Right lung (tissue), 10 donors: ENCODE results near the gene FXYD7. TPM values are rescaled to one million over a fixed set of nuclear protein-coding genes. Genes with fewer than 3 reads are reported as not detected.
"Not testable (repeated sequence)": the region's sequence is repeated elsewhere in the genome, so short reads cannot be mapped to it uniquely, and the experiment has no call there.

Experiments used
- DNase-seq, 2 donors: peaks; one replicate each; pipeline ENCODE4 v3.0.0-alpha.2; 2013
- long read RNA-seq, 8 donors: transcript quantifications; one replicate each; lab custom pipeline, GENCODE V29; 2026
- polyA plus RNA-seq, 5 donors: library from polyadenylated mRNA; unstranded; fragments of 120-200 nt; gene quantifications; one replicate each; pipeline versions ENCODE4 v1.2.1 to v1.2.3, GENCODE V29; 2013; ENCODE audit warnings: inconsistent platforms in 1 of 5, low replicate concordance in 1 of 5; ENCODE audit not compliant: insufficient read length in 5 of 5, insufficient read depth in 1 of 5

The FXYD7 gene, protein sequence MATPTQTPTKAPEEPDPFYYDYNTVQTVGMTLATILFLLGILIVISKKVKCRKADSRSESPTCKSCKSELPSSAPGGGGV
- 1 to 10 TPM in 3 of 5 donors, under 1 TPM in 2; 0.36 to 1.4 (median 1.2) TPM for polyA plus RNA-seq
- long read RNA-seq, donor 1, partial matches to known transcripts = 0 of 1 reads
- long read RNA-seq, donor 1, other reads (novel, unspliced or antisense) = 0 of 1 reads
- long read RNA-seq, donor 2 = 0 reads
- long read RNA-seq, donor 3 = 0 reads
- long read RNA-seq, donor 4 = 0 reads
- long read RNA-seq, donor 5 = 0 reads
- long read RNA-seq, donor 6 = 0 reads
- long read RNA-seq, donor 7 = 0 reads
- long read RNA-seq, donor 8 = 0 reads

DNA sequence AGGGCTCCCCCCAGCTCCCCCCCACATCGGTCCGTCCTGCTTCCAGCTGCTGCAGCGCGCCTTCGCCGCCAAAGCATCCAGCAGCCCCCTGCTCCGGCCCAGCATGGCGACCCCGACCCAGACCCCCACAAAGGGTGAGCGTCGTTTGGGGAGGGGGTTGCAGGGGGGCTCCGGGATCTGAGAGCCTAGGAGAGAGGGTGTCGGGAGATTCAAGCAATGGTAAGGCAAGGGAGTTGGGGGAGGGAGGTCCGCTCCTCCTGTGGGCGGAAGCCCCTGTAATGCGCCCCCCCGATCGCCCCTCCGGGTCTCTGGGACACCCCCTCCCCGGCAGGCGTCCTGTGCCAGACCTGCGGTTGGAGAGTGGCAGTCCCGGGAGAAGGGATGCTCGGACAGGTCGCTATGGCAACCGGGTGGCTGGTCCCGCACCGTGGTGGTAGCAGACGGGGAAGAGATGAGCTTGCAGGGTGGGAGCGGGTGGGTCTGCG, at the start of gene FXYD7:
FXYD7 (plus strand) TSS at position 25 of the 485 bp plus-strand sequence; CDS start at position 104, 79 bp downstream.
- DNase-seq = no peak

DNA sequence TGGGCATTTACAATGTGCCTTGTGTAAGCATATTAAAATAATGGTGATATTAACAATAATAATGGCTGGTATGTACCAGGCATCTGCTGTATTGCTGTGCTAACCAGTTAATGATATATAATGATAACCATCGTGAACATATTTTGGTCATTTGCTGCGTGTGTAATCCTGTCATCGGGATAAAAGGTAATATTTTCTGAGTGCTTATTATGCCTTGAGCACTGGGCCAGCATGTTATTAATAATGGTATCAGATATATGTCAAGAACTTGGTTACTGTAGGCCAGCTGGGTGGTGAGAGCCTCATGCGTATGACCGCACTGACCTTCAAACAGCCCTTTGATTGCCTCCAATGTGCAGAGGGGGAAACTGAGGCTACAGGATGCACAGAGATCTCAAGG, 49.6 kb upstream of the FXYD7 start:
- DNase-seq = no peak

DNA sequence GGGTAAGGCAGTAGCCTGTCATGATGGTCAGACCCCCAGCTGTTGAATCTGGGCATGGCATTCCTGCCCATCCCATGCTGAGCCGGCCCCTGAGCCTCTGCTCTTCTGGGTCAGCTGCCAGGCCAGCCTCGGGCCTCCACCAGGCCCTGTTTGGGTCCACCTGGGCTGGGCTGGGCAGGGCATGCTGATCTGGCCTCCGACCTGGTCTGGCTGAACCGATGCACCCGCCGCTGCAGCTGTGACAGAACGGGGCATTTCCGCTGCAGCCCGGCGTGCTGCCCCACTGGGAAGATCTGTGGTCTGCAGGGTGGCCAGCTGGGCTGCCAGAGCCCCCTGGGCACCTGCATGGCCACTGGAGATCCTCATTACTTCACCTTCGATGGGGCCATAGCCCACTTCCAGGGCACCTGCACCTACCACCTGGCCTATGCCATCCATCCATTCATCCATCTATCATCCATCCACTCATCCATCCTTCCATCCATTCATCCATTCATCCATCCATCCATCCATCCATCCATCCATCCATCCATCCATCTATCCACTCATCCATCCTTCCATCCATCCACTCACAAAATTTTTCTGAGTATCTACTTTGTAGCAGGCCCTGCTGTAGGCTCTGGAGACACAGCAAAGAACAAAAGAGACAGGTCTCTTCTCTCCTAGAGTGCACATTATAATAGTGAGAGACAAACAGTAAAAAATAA, 49.0 kb upstream of the FXYD7 start:
- DNase-seq = no peak

DNA sequence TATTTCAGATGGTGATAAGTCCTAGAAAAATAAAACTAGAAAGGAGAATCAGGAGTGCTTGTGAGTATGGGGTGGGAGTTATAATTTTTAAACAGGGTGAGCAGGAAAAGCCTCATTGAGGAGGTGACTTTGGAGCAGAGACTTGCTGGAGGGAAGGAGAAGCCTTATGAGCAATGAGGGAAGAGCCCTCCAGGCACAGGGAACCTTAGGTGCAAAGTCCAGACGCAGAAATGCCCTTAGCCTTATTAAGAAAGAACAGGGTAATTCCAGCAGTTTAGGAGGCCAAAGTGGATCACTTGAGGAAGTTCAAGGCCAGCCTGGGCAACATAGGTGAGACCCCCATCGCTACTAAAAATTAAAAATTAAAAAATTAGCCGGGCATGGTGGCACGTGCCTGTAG, 48.4 kb upstream of the FXYD7 start:
- no peak for DNase-seq

DNA sequence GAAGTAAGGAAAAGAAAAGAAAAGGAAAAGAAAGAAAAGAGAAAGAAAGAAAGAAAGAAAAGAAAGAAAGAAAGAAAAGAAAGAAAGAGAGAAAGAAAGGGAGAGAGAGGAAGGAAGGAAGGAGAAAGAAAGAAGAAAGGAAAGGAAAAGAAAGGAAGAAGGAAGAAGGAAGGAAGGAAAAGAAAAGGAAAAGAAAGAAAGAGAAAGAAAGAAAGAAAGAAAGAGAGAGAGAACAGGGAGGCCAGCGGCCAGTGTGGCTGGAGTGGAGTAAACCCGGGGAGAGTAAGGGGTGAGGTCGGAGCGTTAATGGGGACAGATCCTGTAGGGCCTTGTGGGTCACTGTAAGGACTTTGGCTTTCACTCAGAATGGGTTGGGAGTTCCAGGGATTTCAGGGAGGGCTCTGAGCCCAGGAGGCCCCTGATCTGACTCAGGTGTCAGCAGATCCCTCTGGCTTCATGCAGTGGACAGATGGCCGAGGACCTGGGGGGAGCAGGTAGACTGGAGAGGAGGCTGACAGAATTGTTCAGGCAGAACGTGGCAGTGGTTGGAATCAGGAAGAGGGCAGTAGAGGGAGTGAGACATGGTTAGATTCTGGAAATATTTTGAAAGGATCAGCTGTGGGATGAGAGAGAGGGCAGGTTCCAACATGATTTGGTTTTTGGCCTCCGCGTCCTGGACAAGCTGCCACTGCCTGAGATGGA, 47.2 kb upstream of the FXYD7 start:
- DNase-seq = no peak

DNA sequence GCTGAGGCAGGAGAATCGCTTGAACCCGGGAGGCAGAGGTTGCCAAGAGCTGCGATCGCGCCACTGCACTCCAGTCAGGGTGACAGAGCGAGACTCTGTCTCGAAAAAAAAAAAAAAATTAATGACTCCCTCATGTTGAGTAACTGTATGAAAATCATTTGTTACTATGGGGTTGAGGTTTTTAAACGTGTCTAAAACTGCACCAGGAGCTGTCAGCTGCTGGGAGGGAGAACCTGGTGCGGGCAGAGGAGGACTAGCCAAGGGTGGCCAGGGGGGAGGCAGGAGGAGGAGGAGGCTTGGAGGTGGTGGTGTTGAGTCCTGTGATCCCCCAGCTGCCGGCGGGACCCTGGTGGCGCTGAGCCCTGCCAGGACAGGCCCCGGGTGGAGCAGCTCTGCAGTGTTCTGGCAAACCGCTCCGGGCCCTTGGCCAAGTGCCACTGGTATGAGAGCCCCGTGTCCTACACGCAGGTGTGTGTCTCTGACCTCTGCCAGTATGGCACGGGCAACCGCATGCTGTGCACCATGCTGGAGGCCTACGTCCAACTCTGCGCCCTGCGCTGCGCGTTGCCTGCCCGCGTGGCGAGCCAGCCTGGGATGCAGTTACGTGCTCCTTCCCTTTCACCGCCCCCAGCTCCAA, 44.5 kb upstream of the FXYD7 start:
- no peak for DNase-seq

DNA sequence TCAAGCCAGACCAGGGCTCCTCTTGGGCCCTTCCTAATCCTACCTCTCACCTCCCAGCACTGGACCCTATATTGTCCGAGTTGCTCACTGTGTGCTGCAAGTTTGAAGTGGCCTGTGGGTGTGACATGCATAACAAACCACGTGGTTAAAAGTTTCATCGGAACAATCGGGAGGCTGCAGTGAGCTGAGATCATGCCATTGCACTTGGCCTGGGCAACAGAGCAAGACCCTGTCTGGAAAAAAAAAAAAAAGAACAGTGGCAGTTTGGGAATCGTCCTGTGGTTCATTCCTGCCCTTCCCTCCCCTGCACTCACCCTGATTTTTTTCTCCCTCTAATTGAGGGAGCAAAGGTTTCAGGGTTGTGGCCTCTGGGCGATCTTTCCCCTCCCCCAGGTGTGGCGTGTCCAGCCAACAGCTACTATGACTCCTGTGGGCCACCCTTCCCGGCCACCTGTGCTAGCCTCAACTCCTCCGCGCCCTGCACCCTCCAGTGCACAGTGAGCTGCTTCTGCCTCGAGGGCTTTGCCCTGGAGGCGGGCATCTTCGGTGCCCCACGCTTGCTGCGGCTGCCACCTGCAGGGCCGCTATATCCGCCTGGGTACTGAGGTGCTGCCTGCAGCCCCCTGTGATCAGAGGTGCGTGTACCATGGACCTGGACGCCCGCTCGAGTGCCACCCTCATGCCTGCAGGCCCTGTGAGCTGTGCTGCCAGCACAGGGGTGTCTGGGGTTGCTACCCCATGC, 43.7 kb upstream of the FXYD7 start:
- DNase-seq = no peak

DNA sequence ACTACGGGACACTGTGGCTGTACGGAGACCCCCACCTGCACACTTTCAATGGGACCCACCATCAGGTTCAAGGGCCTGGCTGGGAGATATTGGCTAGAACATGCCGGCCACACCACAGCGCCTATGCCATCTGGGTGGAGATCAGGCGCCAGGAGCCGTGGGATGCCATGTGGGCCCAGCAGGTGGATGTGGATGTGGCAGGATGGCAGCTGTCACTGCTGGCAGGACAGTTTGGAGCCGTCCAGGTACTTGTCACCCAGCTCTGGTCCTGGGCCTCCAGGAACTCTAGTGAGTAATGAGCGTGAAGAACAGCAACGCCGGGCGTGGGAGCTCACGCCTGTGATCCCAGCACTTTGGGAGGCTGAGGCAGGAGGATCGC, 43.2 kb upstream of the FXYD7 start:
- no peak for DNase-seq

DNA sequence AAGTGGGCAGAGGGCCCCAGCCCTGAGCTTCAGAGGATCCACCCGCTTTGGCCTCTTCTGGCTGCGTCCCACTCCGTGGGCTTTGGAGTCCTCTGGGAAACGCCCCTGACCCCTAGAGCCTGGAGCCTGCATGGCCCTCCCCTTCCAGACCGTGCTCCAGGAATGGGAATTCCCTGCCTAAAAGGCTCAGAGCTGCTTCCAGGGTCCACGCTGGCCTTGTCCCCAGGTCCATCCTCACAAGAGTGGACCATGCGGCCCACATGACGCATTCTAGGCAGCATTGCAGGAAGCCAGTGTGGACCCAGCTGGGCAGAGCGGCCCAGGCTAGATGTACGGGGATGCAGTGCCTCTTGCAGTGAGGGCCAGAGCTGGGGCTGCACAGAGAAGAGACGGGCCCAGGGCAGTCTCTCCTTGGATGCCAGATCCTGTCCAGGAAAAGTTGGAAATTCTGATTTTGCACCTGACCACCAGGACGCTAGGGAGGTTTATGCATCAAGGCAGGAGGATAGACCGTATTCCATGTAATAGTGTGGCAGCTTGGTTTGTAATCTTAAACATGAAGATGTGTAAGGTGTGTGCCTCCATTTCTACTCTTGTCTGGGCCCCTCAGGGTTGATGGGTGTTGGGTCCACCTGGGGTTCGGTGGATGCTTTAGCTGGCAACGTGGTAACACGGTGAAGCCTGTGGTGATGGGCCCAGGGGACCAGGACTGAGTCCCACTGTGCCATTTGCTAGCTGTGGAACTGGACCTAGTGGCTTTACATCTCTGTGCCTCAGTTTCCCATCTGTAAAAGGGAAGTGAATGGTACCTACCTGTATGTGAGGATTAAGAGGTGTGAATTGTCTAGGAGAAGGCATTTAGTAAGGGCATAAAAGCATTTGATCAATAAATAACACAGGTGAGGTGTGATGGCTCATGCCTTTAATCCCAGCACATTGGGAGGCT, 42.2 kb upstream of the FXYD7 start:
- no peak for DNase-seq

DNA sequence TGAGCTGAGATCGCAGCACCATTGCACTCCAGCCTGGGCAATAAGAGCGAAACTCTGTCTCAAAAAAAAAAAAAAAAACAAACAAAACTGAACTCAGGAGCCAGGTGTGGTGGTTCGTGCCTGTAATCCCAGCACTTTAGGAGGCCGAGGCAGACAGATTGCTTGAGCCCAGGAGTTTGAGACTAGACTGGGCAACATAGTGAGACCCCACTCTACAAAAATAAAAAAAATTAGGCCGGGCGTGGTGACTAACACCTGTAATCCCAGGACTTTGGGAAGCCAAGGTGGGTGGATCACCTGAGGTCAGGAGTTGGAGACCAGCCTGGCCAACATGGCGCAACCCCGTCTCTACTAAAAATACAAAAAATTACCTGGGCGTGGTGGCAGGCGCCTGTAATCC, 41.1 kb upstream of the FXYD7 start:
- not testable (repeated sequence) for DNase-seq

DNA sequence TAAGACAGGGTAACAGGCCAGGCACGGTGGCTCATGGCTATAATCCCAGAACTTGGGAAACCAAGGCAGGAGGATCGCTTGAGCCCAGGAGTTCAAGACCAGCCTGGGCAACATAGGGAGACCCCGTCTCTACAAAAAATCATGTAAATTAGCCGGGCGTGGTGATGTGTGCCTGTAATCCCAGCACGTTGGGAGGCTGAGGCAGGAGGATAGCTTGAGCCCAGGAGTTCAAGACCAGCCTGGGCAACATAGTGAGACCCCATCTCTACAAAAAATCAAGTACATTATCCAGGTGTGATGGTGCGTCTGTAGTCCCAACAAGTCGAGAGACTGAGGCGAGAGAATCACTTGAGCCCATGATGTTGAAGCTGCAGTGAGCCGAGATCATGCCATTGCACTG, 39.4 kb upstream of the FXYD7 start:
- DNase-seq = not testable (repeated sequence)

DNA sequence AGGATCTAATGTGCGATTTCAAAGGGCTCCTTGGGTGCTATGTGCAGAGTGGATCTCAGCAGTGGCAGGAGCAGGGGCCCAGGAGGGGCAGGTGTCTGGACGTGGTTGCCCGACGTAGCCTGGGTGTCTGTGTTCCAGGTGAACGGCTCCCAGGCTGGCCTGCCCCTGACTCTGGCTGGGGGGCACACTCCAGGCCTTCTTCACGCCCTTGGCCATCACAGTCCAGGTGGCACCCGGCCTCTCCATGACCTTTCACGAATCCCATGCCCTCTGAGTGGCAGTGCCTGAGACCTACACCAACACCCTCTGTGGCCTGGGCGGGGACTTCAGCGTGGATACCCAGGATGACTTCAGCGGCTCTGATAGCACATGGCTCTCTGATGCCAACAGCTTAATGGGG, 38.7 kb upstream of the FXYD7 start:
- no peak for DNase-seq

DNA sequence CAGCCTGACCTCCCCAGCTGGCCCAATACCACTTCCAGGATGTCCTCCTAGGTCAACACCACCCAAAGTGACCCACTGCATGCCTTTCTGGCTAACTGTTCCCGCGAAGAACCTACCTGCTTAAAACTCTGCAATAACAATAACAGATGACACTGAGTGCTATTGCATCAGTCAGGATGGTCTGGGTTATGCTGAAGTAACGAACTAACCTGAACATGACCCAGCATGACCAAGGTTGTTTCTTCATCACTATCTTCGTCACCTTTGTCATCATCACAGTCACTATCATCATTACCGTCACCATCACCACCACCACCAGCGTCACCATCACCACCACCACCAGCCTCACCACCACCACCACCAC, 38.0 kb upstream of the FXYD7 start:
- DNase-seq = no peak

DNA sequence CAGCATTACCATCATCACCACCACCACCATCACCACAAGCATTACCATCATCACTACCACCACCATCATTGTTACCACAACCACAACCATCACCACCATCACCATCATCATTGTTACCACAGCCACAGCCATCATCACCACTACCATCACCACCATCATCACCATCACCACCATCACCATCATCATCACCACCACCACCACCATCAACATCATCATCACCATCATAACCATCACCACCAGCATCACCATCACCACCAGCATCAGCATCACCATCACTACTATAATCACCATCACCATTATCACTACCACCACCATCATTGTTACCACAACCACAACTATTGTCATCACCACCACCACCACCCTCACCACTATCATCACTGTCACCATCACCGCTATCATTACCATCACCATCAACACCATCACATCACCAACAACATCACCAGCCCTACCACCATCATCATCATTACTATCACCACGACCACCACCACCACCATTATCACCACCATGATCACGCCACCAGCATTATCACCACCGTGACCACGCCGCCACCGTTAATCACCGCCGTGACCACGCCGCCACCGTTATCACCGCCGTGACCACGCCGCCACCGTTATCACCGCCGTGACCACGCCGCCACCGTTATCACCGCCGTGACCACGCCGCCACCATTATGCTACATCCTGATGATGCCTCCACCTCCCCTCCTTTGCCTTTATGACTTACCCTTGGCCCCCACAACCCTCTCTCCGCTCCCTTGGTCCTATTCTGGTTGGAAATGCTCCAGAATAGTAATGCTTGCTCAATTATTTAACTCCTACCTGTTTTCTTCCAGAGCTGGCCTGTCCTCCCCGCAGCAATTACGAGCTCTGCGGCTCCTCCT, 37.4 kb upstream of the FXYD7 start:
- no peak for DNase-seq

DNA sequence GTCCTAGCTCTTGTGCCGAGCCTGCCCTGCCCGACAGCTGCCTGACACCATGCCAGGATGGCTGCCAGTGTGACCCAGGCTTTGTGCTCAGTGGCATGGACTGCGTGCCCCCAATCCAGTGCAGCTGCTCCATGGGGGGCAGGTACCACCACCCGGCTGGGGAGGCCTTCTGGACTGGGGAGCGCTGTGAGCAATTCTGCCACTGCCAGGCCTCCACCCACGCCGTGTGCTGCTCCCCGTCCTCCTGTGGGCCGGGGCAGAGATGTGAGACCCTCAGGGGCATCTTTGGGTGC, 36.8 kb upstream of the FXYD7 start:
- DNase-seq = no peak

DNA sequence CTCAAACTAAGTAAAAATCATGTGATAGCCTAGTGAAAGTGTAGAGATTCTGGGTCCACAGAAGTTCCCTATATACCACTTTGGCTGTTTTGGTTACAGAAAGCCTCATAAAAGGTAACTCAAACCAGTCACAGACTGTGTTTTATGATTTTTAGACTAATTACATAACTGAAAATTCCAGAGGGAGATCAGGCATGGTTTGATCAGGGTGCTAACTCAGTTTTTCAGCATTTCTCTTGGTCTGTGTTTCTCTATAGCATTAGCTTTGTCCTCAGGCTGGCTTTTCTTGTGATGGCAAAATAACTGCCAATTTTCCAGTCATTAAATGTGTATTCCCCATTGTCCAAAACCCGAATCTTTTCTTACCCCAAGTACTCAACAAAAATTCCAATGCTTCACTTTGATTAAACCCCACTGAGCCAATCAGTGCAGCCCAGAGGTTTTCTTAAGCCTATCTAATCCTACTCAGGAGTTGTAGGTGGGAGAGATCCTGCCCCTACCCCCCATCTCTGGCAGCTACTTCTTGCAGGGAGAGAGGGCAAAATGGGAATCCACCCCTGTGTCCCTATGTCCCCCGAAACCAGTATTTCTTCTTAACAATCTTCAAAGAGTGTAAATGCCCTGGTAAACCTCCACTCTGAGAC, 36.0 kb upstream of the FXYD7 start:
- no peak for DNase-seq

DNA sequence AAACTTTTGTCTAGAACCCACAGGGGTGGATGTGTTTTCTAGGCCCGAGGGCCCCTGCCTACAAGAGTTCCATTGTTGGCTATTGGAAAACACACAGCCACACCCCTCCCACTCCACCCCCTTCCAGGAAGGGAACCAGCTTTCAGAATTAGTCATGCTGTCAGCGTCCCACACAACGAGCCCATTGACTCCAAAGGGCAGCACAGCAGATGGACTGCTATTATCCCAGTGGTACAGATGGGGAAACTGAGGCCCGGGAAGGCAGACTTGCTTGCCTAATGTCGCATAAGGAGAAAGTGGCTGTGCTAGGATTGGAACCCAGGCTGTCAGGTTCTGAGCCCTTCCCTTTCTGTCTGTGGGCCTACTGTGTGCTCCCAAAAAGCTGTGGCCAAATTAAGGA, 35.5 kb upstream of the FXYD7 start:
- DNase-seq = no peak

DNA sequence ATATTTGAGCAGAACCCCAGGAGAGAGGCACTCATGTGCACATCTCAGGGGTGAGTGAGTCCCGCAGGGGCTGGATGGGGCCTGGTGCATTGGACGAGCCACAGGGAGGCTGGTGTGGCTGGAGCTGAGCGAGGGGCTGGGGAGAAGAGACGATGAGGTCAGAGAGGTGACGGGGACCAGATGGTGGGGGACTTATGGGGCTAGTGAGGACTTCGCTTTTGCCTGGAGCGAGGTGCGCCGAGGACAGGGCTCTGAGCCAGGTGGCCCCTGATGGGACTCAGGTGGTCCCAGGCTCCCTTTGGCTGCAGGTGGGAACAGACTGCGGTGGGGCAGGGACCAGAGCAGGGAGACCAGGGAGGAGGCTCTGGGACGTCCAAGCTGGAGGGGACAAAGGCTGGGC, 34.3 kb upstream of the FXYD7 start:
- no peak for DNase-seq
